NCI-H226 (cell line): Measurements from ENCODE around the gene BCAS3.

Source experiments
- DNase-seq: peaks from one replicate; pipeline ENCODE4 v3.0.0-alpha.2; 2015

Gene BCAS3

DNA sequence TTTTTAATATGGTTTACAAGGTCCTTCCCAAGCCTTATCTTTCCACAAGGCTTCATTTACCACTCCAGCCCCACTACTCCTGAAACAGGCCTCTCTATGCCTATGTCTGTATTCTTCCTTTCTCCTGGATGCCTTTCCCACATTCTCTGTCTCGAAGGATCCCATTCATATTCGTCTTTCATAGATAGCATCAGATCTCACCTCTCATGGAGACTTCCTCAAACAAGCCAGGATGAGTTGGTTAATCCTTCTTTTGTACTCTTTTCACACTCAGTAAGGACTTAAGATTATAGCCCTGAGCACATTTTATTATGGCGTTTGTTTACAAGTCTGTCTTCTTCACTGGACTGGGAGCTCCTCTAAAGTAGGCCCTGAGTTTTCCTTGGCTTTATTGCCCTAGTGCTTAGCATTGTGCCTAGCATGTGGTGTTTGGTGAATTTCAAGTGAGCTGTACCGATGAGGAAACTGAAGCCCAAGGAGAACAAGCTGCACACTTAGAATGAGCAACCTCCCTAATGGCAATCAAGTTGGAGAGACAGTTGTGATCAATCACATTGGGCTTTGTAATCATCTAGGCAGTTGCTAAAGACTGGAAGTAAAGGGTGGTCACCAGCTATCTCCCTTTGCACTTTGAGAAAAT lies 764.6 kb downstream of the BCAS3 start:
- no peak for DNase-seq
